HepG2 (cell line): ENCODE measurements around the gene LMAN1L. TPM values are rescaled to one million over a fixed set of nuclear protein-coding genes. Genes with fewer than 3 reads are reported as not detected.

Experiments
- CENPX ChIP-seq: sonication (generic); formaldehyde crosslinking; IDR thresholded peaks from 2 replicates; pipeline ENCODE4 v1.9.0; 2021; ENCODE audit warnings: mild to moderate bottlenecking, missing genetic modification reagents, moderate library complexity
- CTCF ChIP-seq: sonication (generic); formaldehyde crosslinking; IDR thresholded peaks from 2 replicates; pipeline ENCODE4 v1.5.0; 2020; ENCODE audit warnings: mild to moderate bottlenecking, missing genetic modification reagents, moderate library complexity
- DRAP1 ChIP-seq: IDR thresholded peaks from 2 replicates; pipeline ENCODE4 v1.6.1; 2016; ENCODE audit warnings: missing genetic modification reagents, missing compliant biosample characterization
- EP300 ChIP-seq, 3 experiments: sonication (generic) in 1 of 3; formaldehyde crosslinking in 1 of 3; IDR thresholded peaks; 2 replicates each; pipeline versions ENCODE4 v1.5.1 to v1.6.1; 2011 to 2020; ENCODE audit warnings: low read depth in 2 of 3, low read length in 2 of 3, borderline replicate concordance in 1 of 3, improper control_type of control experiment in 1 of 3, mild to moderate bottlenecking in 1 of 3, missing genetic modification reagents in 1 of 3, moderate library complexity in 1 of 3
- FIP1L1 ChIP-seq: fragments of 200-400 bp; formaldehyde crosslinking; IDR thresholded peaks from 2 replicates; pipeline ENCODE4 v1.6.1; 2018; ENCODE audit warnings: low read depth, mild to moderate bottlenecking, low read length, moderate library complexity, borderline replicate concordance; ENCODE audit not compliant: insufficient read depth
- FOXM1 ChIP-seq: sonication (generic); formaldehyde crosslinking; IDR thresholded peaks from 2 replicates; pipeline ENCODE4 v1.5.0; 2020; ENCODE audit warnings: missing genetic modification reagents
- GMEB1 ChIP-seq: sonication (generic); formaldehyde crosslinking; IDR thresholded peaks from 2 replicates; pipeline ENCODE4 v1.5.1; 2020; ENCODE audit warnings: missing genetic modification reagents, mild to moderate bottlenecking, borderline replicate concordance
- MEF2D ChIP-seq: sonication (generic); formaldehyde crosslinking; IDR thresholded peaks from 2 replicates; pipeline ENCODE4 v1.5.1; 2020; ENCODE audit warnings: mild to moderate bottlenecking, missing genetic modification reagents
- NFE2L1 ChIP-seq: sonication (generic); formaldehyde crosslinking; IDR thresholded peaks from 2 replicates; pipeline ENCODE4 v1.4.0; 2020; ENCODE audit warnings: missing genetic modification reagents, mild to moderate bottlenecking, borderline replicate concordance
- NONO ChIP-seq, 2 experiments: fragments of 450-650 bp in 1 of 2; sonication (generic) in 1 of 2; formaldehyde crosslinking in 1 of 2; IDR thresholded peaks in 1 of 2; conservative IDR thresholded peaks in 1 of 2; 2 replicates each; pipeline versions ENCODE4 v1.6.1 to v1.8.0; 2017 to 2022; ENCODE audit warnings: mild to moderate bottlenecking in 1 of 2, missing genetic modification reagents in 1 of 2, moderate library complexity in 1 of 2
- RAD51 ChIP-seq: fragments of 450-650 bp; IDR thresholded peaks from 2 replicates; pipeline ENCODE4 v1.6.1; 2016; ENCODE audit warnings: borderline replicate concordance
- REL ChIP-seq: sonication (generic); formaldehyde crosslinking; conservative IDR thresholded peaks from 2 replicates; pipeline ENCODE4 v1.8.0; 2022; ENCODE audit warnings: mild to moderate bottlenecking, missing genetic modification reagents, moderate library complexity
- RXRB ChIP-seq: IDR thresholded peaks from 2 replicates; pipeline ENCODE4 v1.6.1; 2016; ENCODE audit warnings: borderline replicate concordance, missing genetic modification reagents, missing compliant biosample characterization
- SOX5 ChIP-seq: IDR thresholded peaks from 2 replicates; pipeline ENCODE4 v1.6.1; 2016; ENCODE audit warnings: borderline replicate concordance
- ZKSCAN8 ChIP-seq: IDR thresholded peaks from 2 replicates; pipeline ENCODE4 v1.6.1; 2016; ENCODE audit warnings: borderline replicate concordance, missing genetic modification reagents, missing compliant biosample characterization
- ZNF136 ChIP-seq: sonication (generic); formaldehyde crosslinking; IDR thresholded peaks from 2 replicates; pipeline ENCODE4 v1.8.1; 2022; ENCODE audit warnings: low read depth, mild to moderate bottlenecking, moderate library complexity, missing genetic modification reagents
- ZNF431 ChIP-seq: sonication (generic); formaldehyde crosslinking; IDR thresholded peaks from 2 replicates; pipeline ENCODE4 v1.9.0; 2022; ENCODE audit warnings: missing genetic modification reagents, low read depth, mild to moderate bottlenecking, borderline replicate concordance
- ZNF501 ChIP-seq: sonication (generic); formaldehyde crosslinking; IDR thresholded peaks from 2 replicates; pipeline ENCODE4 v1.5.1; 2020; ENCODE audit warnings: mild to moderate bottlenecking, moderate library complexity, missing genetic modification reagents
- ZNF772 ChIP-seq: sonication (generic); formaldehyde crosslinking; IDR thresholded peaks from 2 replicates; pipeline ENCODE4 v1.5.0; 2020; ENCODE audit warnings: mild to moderate bottlenecking, missing genetic modification reagents
- ZNF773 ChIP-seq: sonication (generic); formaldehyde crosslinking; IDR thresholded peaks from 2 replicates; pipeline ENCODE4 v1.4.0; 2020; ENCODE audit warnings: missing genetic modification reagents, borderline replicate concordance
- ZNF780A ChIP-seq: sonication (generic); formaldehyde crosslinking; IDR thresholded peaks from 2 replicates; pipeline ENCODE4 v1.8.0; 2022; ENCODE audit warnings: mild to moderate bottlenecking, missing genetic modification reagents, moderate library complexity
- ZNF781 ChIP-seq: sonication (generic); formaldehyde crosslinking; IDR thresholded peaks from 2 replicates; pipeline ENCODE4 v1.5.1; 2020; ENCODE audit warnings: borderline replicate concordance, mild to moderate bottlenecking, missing genetic modification reagents; ENCODE audit errors: not compliant biosample characterization
- ZSCAN25 ChIP-seq: sonication (generic); formaldehyde crosslinking; IDR thresholded peaks from 2 replicates; pipeline ENCODE4 v1.8.0; 2022; ENCODE audit warnings: mild to moderate bottlenecking, missing genetic modification reagents
- ZZZ3 ChIP-seq: sonication (generic); formaldehyde crosslinking; IDR thresholded peaks from 2 replicates; pipeline ENCODE4 v1.4.0; 2020; ENCODE audit warnings: missing genetic modification reagents, mild to moderate bottlenecking, borderline replicate concordance
- polyA plus RNA-seq, 8 experiments: library from polyadenylated mRNA; depleted of rRNA in 3 of 8; stranded (reverse) in 7 of 8; unstranded in 1 of 8; fragments of >200 nt; fragmentation: Illumina TruSeq in 4 of 8; extraction: Trizol in 4 of 8; gene quantifications; 2 replicates each; pipeline versions ENCODE4 v1.2.1 to v1.2.3, GENCODE V29; 2011 to 2016; ENCODE audit warnings: low read depth in 4 of 8, missing spikeins in 1 of 8, mixed read lengths in 1 of 8; ENCODE audit not compliant: insufficient read depth in 1 of 8
- total RNA-seq, 5 experiments: library from RNA; depleted of rRNA; stranded (reverse); fragments of >200 nt; fragmentation: Illumina TruSeq; extraction: Trizol; gene quantifications; 2 replicates each; pipeline ENCODE4 v1.2.3, GENCODE V29; 2016; ENCODE audit warnings: low read depth in 1 of 5

Gene LMAN1L
- total and polyA plus RNA-seq, 2 of the 13 experiments (the other 11 are each of a cell fraction or from before 2014, with no cell fraction given), result not detected

- peak; percentile 74 for TF ChIP-seq CTCF (CRISPR knock-in tag)
- TF ChIP-seq NFE2L1 (CRISPR knock-in tag), result no peak
- no peak; the same call in 1 of the 2 replicates for TF ChIP-seq RXRB (CRISPR knock-in tag)
- TF ChIP-seq FIP1L1, result no peak
- peak; percentile 66; the same call in 1 of the 2 replicates for TF ChIP-seq ZNF501
- peak; percentile 55; the same call in 1 of the 2 replicates for TF ChIP-seq ZNF431 (CRISPR knock-in tag)
- TF ChIP-seq ZSCAN25, result no peak; the same call in 1 of the 2 replicates
- TF ChIP-seq ZKSCAN8 (CRISPR knock-in tag), result no peak
- TF ChIP-seq DRAP1 (CRISPR knock-in tag), result no peak; the same call in 1 of the 2 replicates
- TF ChIP-seq ZNF772 (CRISPR knock-in tag), result no peak; the same call in 1 of the 2 replicates
- no peak for TF ChIP-seq ZNF773 (CRISPR knock-in tag)
- TF ChIP-seq MEF2D (CRISPR knock-in tag), result 0 out of 2 replicates have a peak, but pooled peaks have one; percentile 41
- TF ChIP-seq ZNF136 (CRISPR knock-in tag), result no peak
- no peak for TF ChIP-seq SOX5 (CRISPR knock-in tag)
- TF ChIP-seq GMEB1, result peak; percentile 49; the same call in 1 of the 2 replicates
- no peak for TF ChIP-seq CENPX (CRISPR knock-in tag)
- TF ChIP-seq ZNF781 (CRISPR knock-in tag), result no peak
- TF ChIP-seq NONO (IDR thresholded peaks at IDR 0.05), result no peak
- TF ChIP-seq NONO (CRISPR knock-in tag; conservative IDR thresholded peaks at IDR 0.05), result no peak; the same call in 1 of the 2 replicates
- no peak for TF ChIP-seq ZZZ3 (CRISPR knock-in tag)
- TF ChIP-seq RAD51, result no peak
- TF ChIP-seq EP300 (IDR thresholded peaks at IDR 0.05; ENCODE audit: low read depth in 2 of 2, low read length in 2 of 2), result no peak
- no peak for TF ChIP-seq EP300 (CRISPR knock-in tag; IDR thresholded peaks at IDR 0.05; ENCODE audit: borderline replicate concordance)
- no peak for TF ChIP-seq FOXM1
- no peak for TF ChIP-seq REL (CRISPR knock-in tag)
- no peak for TF ChIP-seq ZNF780A
Observed at GRCh38 chr15:74842581-74843444, 30.2 kb downstream of the LMAN1L start, which contains the start of gene ULK3 (continued).
